Smooth muscle cell (in vitro differentiated cells): ENCODE measurements around the gene WT1. TPM values are rescaled to one million over a fixed set of nuclear protein-coding genes. Genes with fewer than 3 reads are reported as not detected.

Source experiments
- DNase-seq: peaks from one replicate; lab custom pipeline; 2025; ENCODE audit not compliant: unreplicated experiment; lab: John Stamatoyannopoulos, UW
- H2AFZ ChIP-seq: fragments of 200-600 bp; sonication (generic); 2 replicates; pipeline ENCODE4 v1.6.0; 2016; ENCODE audit warnings: antibody characterized with exemption, low read depth, mild to moderate bottlenecking
- H3F3A ChIP-seq: fragments of 200-600 bp; sonication (generic); 2 replicates; pipeline ENCODE4 v1.6.0; 2017; ENCODE audit warnings: antibody characterized with exemption, low read depth
- H3K27ac ChIP-seq: fragments of 200-600 bp; sonication (generic); 2 replicates; pipeline ENCODE4 v1.5.1; 2016; ENCODE audit warnings: low read depth, mild to moderate bottlenecking
- H3K27me3 ChIP-seq: fragments of 200-600 bp; sonication (generic); 2 replicates; pipeline ENCODE4 v1.6.1; 2016; ENCODE audit warnings: low read depth, mild to moderate bottlenecking
- H3K36me3 ChIP-seq: fragments of 200-600 bp; sonication (generic); 2 replicates; pipeline ENCODE4 v1.5.1; 2016; ENCODE audit warnings: low read depth
- H3K4me1 ChIP-seq: fragments of 200-600 bp; sonication (generic); 2 replicates; pipeline ENCODE4 v1.5.1; 2016; ENCODE audit warnings: low read depth
- H3K4me2 ChIP-seq: fragments of 200-600 bp; sonication (generic); 2 replicates; pipeline ENCODE4 v1.6.0; 2016; ENCODE audit warnings: mild to moderate bottlenecking
- H3K4me3 ChIP-seq: fragments of 200-600 bp; sonication (generic); 2 replicates; pipeline ENCODE4 v1.5.1; 2016; ENCODE audit warnings: mild to moderate bottlenecking
- H3K79me2 ChIP-seq: fragments of 200-600 bp; sonication (generic); 2 replicates; pipeline ENCODE4 v1.6.0; 2016; ENCODE audit warnings: low read depth, mild to moderate bottlenecking
- H3K9ac ChIP-seq: fragments of 200-600 bp; sonication (generic); 2 replicates; pipeline ENCODE4 v1.6.0; 2016; ENCODE audit warnings: low read depth
- H3K9me3 ChIP-seq: fragments of 200-600 bp; sonication (generic); replicated peaks from 2 replicates; pipeline ENCODE4 v1.5.1; 2016; ENCODE audit warnings: low read depth
- H4K20me1 ChIP-seq: fragments of 200-600 bp; sonication (generic); 2 replicates; pipeline ENCODE4 v1.6.0; 2016; ENCODE audit warnings: low read depth
- WGBS: methylation state at CpG from one replicate; pipeline ENCODE4 v1.1.7; 2016; ENCODE audit warnings: low lambda C conversion rate; 5-methylcytosine and 5-hydroxymethylcytosine counted together
- polyA plus RNA-seq: library from polyadenylated mRNA; unstranded; fragments of >200 nt; fragmentation: Nextera tagmentation; extraction: Ambion mirVana; gene quantifications from 2 replicates; pipeline ENCODE4 v1.2.1, GENCODE V29; 2016
- total RNA-seq: library from RNA; depleted of rRNA; stranded (reverse); fragments of >200 nt; gene quantifications from 2 replicates; pipeline ENCODE4 v1.2.3, GENCODE V29; 2014
- TF ChIP-seq, protein P1 (sequence below): fragments of 200-600 bp; sonication (generic); IDR thresholded peaks from 2 replicates; pipeline ENCODE4 v1.5.1; 2017; ENCODE audit warnings: borderline replicate concordance, mild to moderate bottlenecking, antibody characterized with exemption; ENCODE audit not compliant: insufficient read depth, poor library complexity, severe bottlenecking

Gene WT1
- total and polyA plus RNA-seq, 2 experiments from 2014 or later, result not detected

GRCh38 chr11:32348502-32348901, 86.8 kb downstream of the WT1 start:
- H3K9me3 ChIP-seq, result no peaks in the 10 kb centered on the region
- H3K4me3 ChIP-seq, result no peak overlapping the region
- H3K27me3 ChIP-seq, result peaks cover 30% of the 10 kb centered on the region
- WGBS, result 9% methylated on average over 1 of the region's 1 CpG
- no peaks in the 10 kb centered on the region for H3K36me3 ChIP-seq
- peaks cover 7% of the 10 kb centered on the region for H3F3A ChIP-seq
- H3K27ac ChIP-seq, result peak overlapping the region; percentile 15
- H3K4me1 ChIP-seq, result no peaks in the 10 kb centered on the region
- TF ChIP-seq, protein P1, sequence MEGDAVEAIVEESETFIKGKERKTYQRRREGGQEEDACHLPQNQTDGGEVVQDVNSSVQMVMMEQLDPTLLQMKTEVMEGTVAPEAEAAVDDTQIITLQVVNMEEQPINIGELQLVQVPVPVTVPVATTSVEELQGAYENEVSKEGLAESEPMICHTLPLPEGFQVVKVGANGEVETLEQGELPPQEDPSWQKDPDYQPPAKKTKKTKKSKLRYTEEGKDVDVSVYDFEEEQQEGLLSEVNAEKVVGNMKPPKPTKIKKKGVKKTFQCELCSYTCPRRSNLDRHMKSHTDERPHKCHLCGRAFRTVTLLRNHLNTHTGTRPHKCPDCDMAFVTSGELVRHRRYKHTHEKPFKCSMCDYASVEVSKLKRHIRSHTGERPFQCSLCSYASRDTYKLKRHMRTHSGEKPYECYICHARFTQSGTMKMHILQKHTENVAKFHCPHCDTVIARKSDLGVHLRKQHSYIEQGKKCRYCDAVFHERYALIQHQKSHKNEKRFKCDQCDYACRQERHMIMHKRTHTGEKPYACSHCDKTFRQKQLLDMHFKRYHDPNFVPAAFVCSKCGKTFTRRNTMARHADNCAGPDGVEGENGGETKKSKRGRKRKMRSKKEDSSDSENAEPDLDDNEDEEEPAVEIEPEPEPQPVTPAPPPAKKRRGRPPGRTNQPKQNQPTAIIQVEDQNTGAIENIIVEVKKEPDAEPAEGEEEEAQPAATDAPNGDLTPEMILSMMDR, result no peak
- H2AFZ ChIP-seq, result no peak overlapping the region
- no peaks in the 10 kb centered on the region for H3K79me2 ChIP-seq
- no peak overlapping the region for H3K9ac ChIP-seq
- H4K20me1 ChIP-seq, result no peaks in the 10 kb centered on the region
- DNase-seq, result no peak
- peak overlapping the region; percentile 17 for H3K4me2 ChIP-seq

DNA sequence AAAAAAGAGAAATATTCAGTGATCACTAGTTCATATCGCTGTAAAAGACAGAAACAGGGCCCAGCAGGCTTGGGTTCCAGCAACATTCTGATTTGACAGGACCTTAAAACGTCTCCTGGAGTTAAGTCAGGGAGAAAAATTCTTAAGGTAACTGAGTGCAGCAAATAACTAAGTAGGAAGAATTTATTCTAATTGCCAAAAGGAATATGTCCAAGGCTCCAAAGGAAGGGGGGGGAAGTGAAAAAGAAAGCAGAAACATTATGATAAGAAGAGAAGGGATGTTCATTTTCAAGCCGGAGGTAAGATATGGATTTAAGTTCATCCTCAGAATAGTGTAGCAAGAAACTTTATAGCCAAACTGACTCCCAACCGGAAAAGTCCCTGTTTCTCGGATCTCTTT, 90.4 kb downstream of the WT1 start:
- DNase-seq, result no peak
- no peaks in the 10 kb centered on the region for H3K4me1 ChIP-seq
- H3K4me3 ChIP-seq, result no peak overlapping the region
- H3K36me3 ChIP-seq, result no peaks in the 10 kb centered on the region
- H3K4me2 ChIP-seq, result no peak overlapping the region
- H3K27ac ChIP-seq, result no peak overlapping the region
- no peaks in the 10 kb centered on the region for H3K9me3 ChIP-seq
- H3K9ac ChIP-seq, result no peak overlapping the region
- WGBS, result 90% methylated on average over 5 of the region's 5 CpGs
- H4K20me1 ChIP-seq, result no peaks in the 10 kb centered on the region
- peaks cover 7% of the 10 kb centered on the region for H3F3A ChIP-seq
- H3K79me2 ChIP-seq, result no peaks in the 10 kb centered on the region
- H2AFZ ChIP-seq, result no peak overlapping the region
- TF ChIP-seq, protein P1, result no peak
- H3K27me3 ChIP-seq, result peaks cover 40% of the 10 kb centered on the region

DNA sequence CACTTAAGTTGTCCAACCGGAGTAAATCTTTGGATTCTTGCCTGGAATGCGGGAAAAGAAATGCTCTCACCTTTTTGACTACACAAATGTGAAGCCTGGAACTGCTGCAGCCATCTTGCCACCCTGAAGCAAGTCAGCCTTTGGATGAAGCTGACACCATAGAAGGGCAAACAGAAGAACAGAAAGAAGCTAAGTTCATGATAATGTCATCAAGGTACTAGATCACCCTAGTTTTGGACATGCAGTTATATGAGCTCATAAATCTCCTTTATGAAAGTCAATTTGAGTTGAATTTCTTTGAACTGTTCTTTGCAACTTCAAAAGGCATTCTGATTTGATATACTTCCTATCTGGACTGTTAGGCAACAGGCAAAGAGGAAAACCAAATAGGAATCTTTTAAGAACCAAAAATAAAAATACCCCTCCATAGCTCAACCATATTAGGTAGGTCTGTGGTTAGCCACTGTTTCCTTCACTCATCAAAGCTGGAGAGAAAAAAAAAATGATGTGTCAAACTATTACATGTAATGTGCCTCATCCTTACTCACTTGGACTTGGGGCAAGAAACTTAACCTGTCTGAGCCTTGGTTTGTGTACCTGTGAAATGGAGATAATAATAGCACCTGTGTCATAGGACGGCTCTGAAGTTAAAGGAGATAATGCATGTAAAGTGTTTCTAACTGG, 91.9 kb downstream of the WT1 start:
- peaks cover 5% of the 10 kb centered on the region for H3F3A ChIP-seq
- H3K9me3 ChIP-seq, result no peaks in the 10 kb centered on the region
- H3K27me3 ChIP-seq, result peaks cover 46% of the 10 kb centered on the region
- no peaks in the 10 kb centered on the region for H3K36me3 ChIP-seq
- no peak for DNase-seq
- no peaks in the 10 kb centered on the region for H4K20me1 ChIP-seq
- H3K4me3 ChIP-seq, result no peak overlapping the region
- H3K79me2 ChIP-seq, result no peaks in the 10 kb centered on the region
- H2AFZ ChIP-seq, result no peak overlapping the region
- no peak overlapping the region for H3K4me2 ChIP-seq
- H3K4me1 ChIP-seq, result no peaks in the 10 kb centered on the region
- no peak overlapping the region for H3K9ac ChIP-seq
- H3K27ac ChIP-seq, result no peak overlapping the region
- TF ChIP-seq, protein P1, result no peak
- 95% methylated on average over 3 of the region's 3 CpGs for WGBS
